ENCODE data around the gene PSMA3.

Gene PSMA3

GRCh38 chr14:58299401-58300330 lies 55.0 kb downstream of the PSMA3 start:
- DNase-seq (ENCODE audit: insufficient read length, low spot score) (no peak), FAIRE-seq (no peak)
- no peak for TF ChIP-seq CTCF (IDR thresholded peaks at IDR 0.05; ENCODE audit: insufficient read depth, missing control alignments)

DNA sequence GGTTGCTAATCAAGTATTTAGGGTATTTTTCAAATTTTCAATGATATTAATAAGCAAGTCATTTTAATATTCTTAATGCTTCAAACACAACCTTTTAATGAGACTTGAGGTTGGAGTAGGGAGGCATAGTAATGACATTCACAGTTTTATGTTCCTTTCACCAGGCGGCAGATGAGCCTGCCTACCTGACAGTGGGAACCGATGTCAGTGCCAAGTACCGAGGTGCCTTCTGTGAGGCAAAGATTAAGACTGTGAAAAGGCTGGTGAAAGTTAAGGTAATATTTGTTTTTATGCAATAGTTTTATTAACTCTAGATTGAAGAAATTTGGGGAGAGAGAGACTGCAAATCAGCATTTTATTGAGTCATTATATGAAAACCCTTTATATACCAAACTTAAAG lies 56.8 kb downstream of the PSMA3 start:
- no peak for FAIRE-seq
- no peak for TF ChIP-seq CTCF (IDR thresholded peaks at IDR 0.05; ENCODE audit: insufficient read depth, missing control alignments)
- DNase-seq (ENCODE audit: insufficient read length, low spot score) = no peak

DNA sequence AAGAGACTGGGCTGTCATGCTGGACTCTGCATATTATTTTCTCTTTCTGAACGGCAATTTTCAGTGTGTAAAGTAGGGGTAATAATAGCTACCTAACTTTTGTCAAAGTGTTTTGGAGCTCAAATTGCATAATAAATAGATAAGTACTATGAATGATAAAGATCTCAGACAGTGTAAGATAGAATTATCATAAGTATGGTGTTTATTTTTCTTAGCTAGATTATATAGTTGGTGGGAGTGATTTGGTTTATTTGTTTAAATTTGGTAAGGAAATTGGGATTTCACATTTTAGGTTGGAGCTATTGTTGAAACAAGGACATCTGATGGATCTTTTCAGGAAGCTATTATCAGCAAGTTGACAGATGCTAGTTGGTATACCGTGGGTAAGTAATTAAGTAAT lies 61.1 kb downstream of the PSMA3 start:
- DNase-seq (ENCODE audit: insufficient read length, low spot score) (no peak), FAIRE-seq (peak; percentile 64)
- TF ChIP-seq CTCF (IDR thresholded peaks at IDR 0.05; ENCODE audit: insufficient read depth, missing control alignments) = no peak

- TF ChIP-seq CTCF (IDR thresholded peaks at IDR 0.05; ENCODE audit: insufficient read depth, missing control alignments) = no peak
- no peak for DNase-seq (ENCODE audit: insufficient read length, low spot score)
- no peak for FAIRE-seq
Observed at GRCh38 chr14:58307597-58308316, 63.1 kb downstream of the PSMA3 start.

DNA sequence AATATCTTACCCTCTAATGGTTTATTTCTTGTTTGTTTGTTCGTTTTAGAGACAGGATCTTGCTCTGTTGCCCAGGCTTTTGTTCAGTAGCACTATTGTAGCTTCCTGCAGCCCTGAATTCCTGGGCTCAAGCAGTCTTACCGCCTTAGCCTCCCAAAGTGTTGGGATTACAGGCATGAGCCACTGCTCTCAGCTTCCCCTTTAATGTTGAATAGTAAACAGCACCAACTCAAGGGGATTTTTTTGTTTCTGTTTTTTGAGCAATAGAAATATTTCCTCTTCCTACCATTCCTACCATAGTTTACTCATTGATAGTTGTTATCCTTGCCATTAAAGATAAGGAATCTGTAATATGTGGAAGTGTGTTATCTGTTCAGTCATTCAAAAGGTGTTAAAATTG lies 64.4 kb downstream of the PSMA3 start:
- no peak for TF ChIP-seq CTCF (IDR thresholded peaks at IDR 0.05; ENCODE audit: insufficient read depth, missing control alignments)
- FAIRE-seq (peak; percentile 32), DNase-seq (ENCODE audit: insufficient read length, low spot score) (no peak)

DNA sequence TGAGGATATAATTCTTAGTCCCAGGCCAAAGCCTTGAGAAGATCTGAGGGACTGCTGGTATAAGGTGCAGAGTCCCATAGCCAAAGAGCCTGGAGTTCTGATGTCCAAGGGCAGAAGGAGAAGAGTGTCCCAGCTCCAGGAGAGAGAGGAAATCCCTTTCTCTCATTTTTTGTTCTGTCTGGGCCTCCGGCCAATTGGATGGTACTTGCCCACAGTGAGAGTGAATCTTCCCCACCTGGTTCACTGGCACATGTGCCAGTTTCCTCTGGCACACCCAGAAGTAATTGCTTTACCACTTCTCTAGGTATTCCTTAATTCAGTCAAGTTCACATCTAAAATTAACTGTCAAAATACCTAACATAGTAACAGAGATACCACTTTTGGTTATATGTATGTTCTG lies 69.1 kb downstream of the PSMA3 start:
- DNase-seq (ENCODE audit: insufficient read length, low spot score) (no peak), FAIRE-seq (no peak)
- TF ChIP-seq CTCF (IDR thresholded peaks at IDR 0.05; ENCODE audit: insufficient read depth, missing control alignments) = no peak

DNA sequence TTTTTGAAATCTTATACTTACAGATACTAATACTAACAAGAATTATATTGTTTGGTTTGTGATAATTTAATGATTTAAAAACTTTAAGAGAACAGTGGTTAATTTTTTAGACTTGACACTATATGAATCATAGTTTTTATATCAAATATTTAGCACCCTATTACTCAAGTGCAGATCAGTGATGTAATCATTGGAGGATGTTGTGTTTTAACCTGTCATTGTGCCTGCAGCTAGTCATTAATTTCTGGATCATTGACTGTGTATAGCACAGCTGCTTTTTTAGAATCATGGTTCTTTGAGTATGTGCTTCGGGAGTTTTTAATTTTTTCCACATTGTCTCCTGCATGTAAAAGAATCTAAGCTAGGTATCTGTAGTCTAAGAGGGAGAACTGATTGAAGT lies 71.0 kb downstream of the PSMA3 start:
- DNase-seq (ENCODE audit: insufficient read length, low spot score) = no peak
- TF ChIP-seq CTCF (IDR thresholded peaks at IDR 0.05; ENCODE audit: insufficient read depth, missing control alignments) = no peak
- FAIRE-seq = no peak

All from D721Med (cell line).